Keratinocyte (primary cell): ENCODE measurements around the gene EYA3. TPM values are rescaled to one million over a fixed set of nuclear protein-coding genes. Genes with fewer than 3 reads are reported as not detected.
A peak's percentile ranks its signal among the peaks of the same experiment; 100 is the strongest.

Source experiments
- DNase-seq: peaks from one replicate; pipeline ENCODE4 v3.0.0-alpha.2; 2011; ENCODE audit warnings: low read depth, missing footprints, low spot score
- FAIRE-seq: peaks from 2 replicates; lab custom pipeline; 2011; peaks lifted over from hg19 to GRCh38; lab: Jason Lieb, UNC
- H2AFZ ChIP-seq: 2 replicates; pipeline ENCODE4 v1.6.0; 2012; ENCODE audit warnings: low read length, control low read depth, inconsistent platforms; ENCODE audit not compliant: control insufficient read depth
- H3K27ac ChIP-seq: 2 replicates; pipeline ENCODE4 v1.5.1; 2011; ENCODE audit warnings: low read length; ENCODE audit not compliant: control insufficient read depth, insufficient read depth
- H3K27me3 ChIP-seq: 3 replicates; pipeline ENCODE4 v1.6.0; 2011; ENCODE audit warnings: low read length; ENCODE audit not compliant: control insufficient read depth, insufficient read depth; ENCODE audit errors: extremely low read depth
- H3K36me3 ChIP-seq, 2 experiments: 2 replicates in 1 of 2; 3 replicates in 1 of 2; pipeline ENCODE4 v1.5.1; 2011; ENCODE audit warnings: low read length in 2 of 2, mild to moderate bottlenecking in 1 of 2; ENCODE audit not compliant: control insufficient read depth in 2 of 2, insufficient read depth in 2 of 2; ENCODE audit errors: extremely low read depth in 1 of 2
- H3K4me1 ChIP-seq: 3 replicates; pipeline ENCODE4 v1.5.1; 2011; ENCODE audit warnings: low read length; ENCODE audit not compliant: control insufficient read depth, insufficient read depth; ENCODE audit errors: extremely low read depth
- H3K4me2 ChIP-seq: 3 replicates; pipeline ENCODE4 v1.6.0; 2011; ENCODE audit warnings: low read depth, low read length; ENCODE audit not compliant: control insufficient read depth, insufficient read depth; ENCODE audit errors: extremely low read depth
- H3K4me3 ChIP-seq, 3 experiments: fragments of 200-600 bp in 1 of 3; sonication (generic) in 1 of 3; 2 replicates in 2 of 3; 3 replicates in 1 of 3; pipeline ENCODE4 v1.5.1; 2011 to 2016; ENCODE audit warnings: low read length in 3 of 3, mild to moderate bottlenecking in 3 of 3, control low read depth in 2 of 3, inconsistent platforms in 1 of 3, low read depth in 1 of 3, mixed read lengths in 1 of 3, mixed run types in 1 of 3, moderate library complexity in 1 of 3; ENCODE audit not compliant: control insufficient read depth in 2 of 3, insufficient read depth in 2 of 3; ENCODE audit errors: extremely low read depth in 1 of 3
- H3K79me2 ChIP-seq: 2 replicates; pipeline ENCODE4 v1.6.0; 2012; ENCODE audit warnings: low read length; ENCODE audit not compliant: control insufficient read depth, insufficient read depth
- H3K9ac ChIP-seq: 3 replicates; pipeline ENCODE4 v1.6.0; 2011; ENCODE audit warnings: low read length; ENCODE audit not compliant: control insufficient read depth, insufficient read depth; ENCODE audit errors: extremely low read depth
- H3K9me1 ChIP-seq: 3 replicates; pipeline ENCODE4 v1.6.0; 2011; ENCODE audit warnings: low read length; ENCODE audit not compliant: control insufficient read depth, insufficient read depth; ENCODE audit errors: extremely low read depth
- H3K9me3 ChIP-seq: 2 replicates; pipeline ENCODE4 v1.5.1; 2012; ENCODE audit warnings: low read depth, low read length; ENCODE audit not compliant: control insufficient read depth
- H4K20me1 ChIP-seq: 3 replicates; pipeline ENCODE4 v1.6.0; 2011; ENCODE audit warnings: low read length; ENCODE audit not compliant: control insufficient read depth, insufficient read depth; ENCODE audit errors: extremely low read depth
- EZH2 ChIP-seq: IDR thresholded peaks from one replicate; pipeline ENCODE4 v1.6.1; 2012; ENCODE audit warnings: inconsistent platforms, mild to moderate bottlenecking, low read length, moderate library complexity
- dilution Hi-C: fragments of 300-500 bp; cut with MboI; formaldehyde crosslinking; loops from one replicate; pipeline ENCODE4 v1.7.0; 2020; ENCODE audit warnings: low sequenced_read_pairs; ENCODE audit not compliant: extremely low pct_ligation_motif_present
- polyA plus RNA-seq, 5 experiments: library from polyadenylated mRNA; depleted of rRNA in 3 of 5; stranded (reverse) in 3 of 5; stranded (forward) in 1 of 5; unstranded in 1 of 5; fragments of >200 nt; gene quantifications; 1 replicate in 1 of 5; 2 replicates in 3 of 5; 3 replicates in 1 of 5; pipeline versions ENCODE4 v1.2.1 to v1.2.3, GENCODE V29; 2011 to 2012; ENCODE audit warnings: missing spikeins in 2 of 5, low read depth in 1 of 5, low replicate concordance in 1 of 5
- TF ChIP-seq, protein P1 (sequence below), 3 experiments: IDR thresholded peaks in 1 of 3; conservative IDR thresholded peaks in 1 of 3; optimal IDR thresholded peaks in 1 of 3; 2 replicates in 2 of 3; 3 replicates in 1 of 3; pipeline versions ENCODE3 to v1.5.1; 2011; ENCODE audit warnings: low read length in 3 of 3, mild to moderate bottlenecking in 3 of 3, moderate library complexity in 2 of 3, control low read depth in 1 of 3, inconsistent platforms in 1 of 3; ENCODE audit not compliant: insufficient read depth in 2 of 3; ENCODE audit errors: extremely low read depth in 1 of 3

EYA3 gene
- polyA plus RNA-seq, 1 donor (not counting 4 experiments of a cell fraction or from before 2014, with no cell fraction given): 17.6 TPM

DNA sequence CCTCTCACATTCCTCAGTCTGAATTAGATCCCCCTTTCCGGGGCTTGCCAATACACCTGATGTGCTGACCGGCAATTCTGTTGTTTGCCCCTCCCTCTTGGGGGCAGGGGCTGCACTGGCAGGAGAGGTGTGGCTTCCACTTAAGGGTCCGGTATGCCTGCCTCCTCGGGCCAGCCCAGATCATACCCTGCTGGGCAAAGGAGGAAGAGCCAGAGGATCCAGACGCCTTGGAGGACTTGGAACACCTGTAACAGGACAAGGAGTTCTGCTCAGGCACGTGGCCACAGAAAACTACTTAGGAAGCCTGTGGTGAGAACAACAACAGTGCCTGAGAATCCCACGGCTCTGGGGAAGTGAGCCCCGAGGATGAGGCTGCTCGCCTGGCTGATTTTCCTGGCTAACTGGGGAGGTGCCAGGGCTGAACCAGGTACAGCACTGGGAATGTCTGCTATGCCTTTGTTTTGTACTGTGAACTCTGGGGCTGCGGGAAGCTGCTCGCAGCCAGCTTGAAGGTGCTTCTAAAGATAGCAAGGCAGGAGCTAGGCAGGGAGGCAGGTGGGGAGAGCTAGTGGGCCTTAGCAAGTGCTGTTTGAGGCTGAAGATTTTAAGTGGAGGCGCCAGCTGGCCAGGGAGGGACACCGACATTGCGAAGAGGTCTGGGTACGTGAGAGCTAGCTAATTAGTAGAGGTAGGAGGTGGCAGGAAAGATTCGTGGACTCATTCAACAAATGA, 153.4 kb downstream of the EYA3 start, which contains the start of gene SMPDL3B:
Gene SMPDL3B, plus strand, starts transcription at position 183 of the 732 bp plus-strand sequence. Its CDS starts 184 bp downstream, at position 367.
- peak within 1 kb of the TSS; percentile 91 for H2AFZ ChIP-seq
- peak within 1 kb of the TSS; percentile 97 for H3K4me2 ChIP-seq
- DNase-seq (no peak), FAIRE-seq (no peak)
- H3K9ac ChIP-seq: peak within 1 kb of the TSS; percentile 37
- H3K9me1 ChIP-seq: no peaks in the 10 kb centered on the region
- H3K4me3 ChIP-seq: peak within 1 kb of the TSS; percentile 5 to 72 (median 23)
- H3K79me2 ChIP-seq: no peaks in the 10 kb centered on the region
- H3K4me1 ChIP-seq: peaks cover 13% of the 10 kb centered on the region
- dilution Hi-C loops: no loop called here
- no peak within 1 kb of the TSS for H3K27ac ChIP-seq
- peaks cover 10% of the 10 kb centered on the region for H3K27me3 ChIP-seq
- H4K20me1 ChIP-seq: no peaks in the 10 kb centered on the region
- TF ChIP-seq, protein P1, sequence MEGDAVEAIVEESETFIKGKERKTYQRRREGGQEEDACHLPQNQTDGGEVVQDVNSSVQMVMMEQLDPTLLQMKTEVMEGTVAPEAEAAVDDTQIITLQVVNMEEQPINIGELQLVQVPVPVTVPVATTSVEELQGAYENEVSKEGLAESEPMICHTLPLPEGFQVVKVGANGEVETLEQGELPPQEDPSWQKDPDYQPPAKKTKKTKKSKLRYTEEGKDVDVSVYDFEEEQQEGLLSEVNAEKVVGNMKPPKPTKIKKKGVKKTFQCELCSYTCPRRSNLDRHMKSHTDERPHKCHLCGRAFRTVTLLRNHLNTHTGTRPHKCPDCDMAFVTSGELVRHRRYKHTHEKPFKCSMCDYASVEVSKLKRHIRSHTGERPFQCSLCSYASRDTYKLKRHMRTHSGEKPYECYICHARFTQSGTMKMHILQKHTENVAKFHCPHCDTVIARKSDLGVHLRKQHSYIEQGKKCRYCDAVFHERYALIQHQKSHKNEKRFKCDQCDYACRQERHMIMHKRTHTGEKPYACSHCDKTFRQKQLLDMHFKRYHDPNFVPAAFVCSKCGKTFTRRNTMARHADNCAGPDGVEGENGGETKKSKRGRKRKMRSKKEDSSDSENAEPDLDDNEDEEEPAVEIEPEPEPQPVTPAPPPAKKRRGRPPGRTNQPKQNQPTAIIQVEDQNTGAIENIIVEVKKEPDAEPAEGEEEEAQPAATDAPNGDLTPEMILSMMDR (optimal IDR thresholded peaks at IDR 0.05 in 1 of 3, IDR thresholded peaks at IDR 0.05 in 1 of 3, conservative IDR thresholded peaks at IDR 0.05 in 1 of 3; ENCODE audit: extremely low read depth in 1 of 3, insufficient read depth in 2 of 3, low read length in 3 of 3): peak in 1 of 3 experiments; percentile 38
- no peak for TF ChIP-seq EZH2
- no peaks in the 10 kb centered on the region for H3K9me3 ChIP-seq
- H3K36me3 ChIP-seq: no peaks in the 10 kb centered on the region

DNA sequence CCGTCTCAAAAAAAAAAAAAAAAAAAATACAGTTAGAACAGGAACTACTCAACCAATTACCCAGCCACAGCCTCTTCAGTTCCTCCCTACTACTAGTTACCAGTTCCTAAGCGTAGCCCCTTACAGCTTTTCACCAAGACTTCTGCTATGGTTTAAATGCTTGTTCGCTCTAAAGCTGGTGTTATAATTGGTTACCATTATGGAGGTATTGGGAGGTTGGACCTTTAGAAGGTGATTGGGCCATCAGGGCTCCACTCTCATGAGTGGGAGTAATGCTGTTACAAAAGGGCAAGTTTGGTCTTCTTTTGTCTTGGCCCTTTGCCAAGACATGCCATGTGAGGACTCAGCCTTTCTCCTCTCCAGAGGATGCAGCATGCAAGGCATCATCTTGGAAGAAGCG, 156.7 kb downstream of the EYA3 start:
- Histone ChIP-seq H3K79me2 (no peaks in the 10 kb centered on the region), H3K9me1 (no peaks in the 10 kb centered on the region), H3K4me3 (no peak overlapping the region), H4K20me1 (no peaks in the 10 kb centered on the region), H3K9me3 (no peaks in the 10 kb centered on the region), H3K27me3 (peaks cover 10% of the 10 kb centered on the region), H2AFZ (no peak overlapping the region), H3K36me3 (no peaks in the 10 kb centered on the region), H3K4me2 (no peak overlapping the region), H3K27ac (no peak overlapping the region), H3K4me1 (peaks cover 13% of the 10 kb centered on the region), H3K9ac (no peak overlapping the region)
- TF ChIP-seq EZH2: no peak
- TF ChIP-seq, protein P1 (optimal IDR thresholded peaks at IDR 0.05 in 1 of 3, IDR thresholded peaks at IDR 0.05 in 1 of 3, conservative IDR thresholded peaks at IDR 0.05 in 1 of 3; ENCODE audit: extremely low read depth in 1 of 3, insufficient read depth in 2 of 3, low read length in 3 of 3): no peak
- FAIRE-seq: no peak
- dilution Hi-C loops: no loop called here
- DNase-seq: no peak
